ENCODE measurements around the gene RARRES2. TPM values are rescaled to one million over a fixed set of nuclear protein-coding genes. Genes with fewer than 3 reads are reported as not detected.

The RARRES2 gene
- total and polyA plus RNA-seq, 2 of the 13 experiments (the other 11 are each of a cell fraction or from before 2014, with no cell fraction given) = 134 to 172 TPM

DNA sequence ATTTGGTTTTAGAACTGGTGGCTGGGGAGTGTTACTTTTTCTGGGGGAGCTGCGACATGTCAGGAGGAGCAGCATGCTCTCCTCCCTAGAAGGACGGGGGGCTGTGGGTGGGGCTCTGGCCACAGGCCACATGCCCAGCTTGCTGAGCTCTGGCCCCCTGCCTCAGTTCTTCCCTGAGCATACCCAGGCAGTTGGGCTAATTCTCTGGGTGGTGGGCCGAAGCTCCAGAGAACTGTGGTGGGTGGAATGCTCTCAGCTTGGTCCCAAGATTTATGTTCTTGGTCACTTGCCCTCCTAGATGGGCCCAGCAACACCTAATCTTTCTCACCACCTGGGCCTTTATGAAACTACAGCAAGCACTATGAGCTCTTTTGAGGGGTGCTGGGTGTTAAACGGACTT lies 32.6 kb upstream of the RARRES2 start:
- CTCF ChIA-PET (ENCODE audit: low intra/inter-chr PET ratio, low total read pairs) = no interaction called here
- DNase-seq (ENCODE audit: low spot score) (no peak), ATAC-seq (no peak), FAIRE-seq (no peak)
- Histone ChIP-seq H3K79me2 (ENCODE audit: insufficient read depth, low read length) (peaks cover 36% of the 10 kb centered on the region), H3K9ac (ENCODE audit: insufficient read depth, low read depth, low read length) (no peak overlapping the region), H3K4me1 (ENCODE audit: insufficient read depth, low read length) (peaks cover 74% of the 10 kb centered on the region), H3K4me3 (replicated peaks in 1 of 3; ENCODE audit: insufficient read depth in 1 of 3, low read depth in 2 of 3, low read length in 3 of 3) (no peak overlapping the region), H2AFZ (ENCODE audit: low read length) (no peak overlapping the region), H3K36me3 (replicated peaks in 1 of 2; ENCODE audit: control insufficient read depth in 1 of 2, insufficient read depth in 2 of 2, low read length in 2 of 2) (peaks cover 5 to 27% of the 10 kb centered on the region in 2 experiments; a peak in 4 of 5 replicates), H3K9me3 (ENCODE audit: low read length) (no peaks in the 10 kb centered on the region), H3K27ac (ENCODE audit: extremely low read length, insufficient read depth, low read length) (peak overlapping the region; percentile 16), H3K4me2 (ENCODE audit: low read depth, low read length) (no peak overlapping the region), H3K27me3 (ENCODE audit: control insufficient read depth in 1 of 2, insufficient read depth in 2 of 2, low read length in 2 of 2) (no peaks in the 10 kb centered on the region), H4K20me1 (ENCODE audit: insufficient read depth, low read length) (peaks cover 8% of the 10 kb centered on the region; the same call in 1 of the 2 replicates)
- TF ChIP-seq, protein P1, sequence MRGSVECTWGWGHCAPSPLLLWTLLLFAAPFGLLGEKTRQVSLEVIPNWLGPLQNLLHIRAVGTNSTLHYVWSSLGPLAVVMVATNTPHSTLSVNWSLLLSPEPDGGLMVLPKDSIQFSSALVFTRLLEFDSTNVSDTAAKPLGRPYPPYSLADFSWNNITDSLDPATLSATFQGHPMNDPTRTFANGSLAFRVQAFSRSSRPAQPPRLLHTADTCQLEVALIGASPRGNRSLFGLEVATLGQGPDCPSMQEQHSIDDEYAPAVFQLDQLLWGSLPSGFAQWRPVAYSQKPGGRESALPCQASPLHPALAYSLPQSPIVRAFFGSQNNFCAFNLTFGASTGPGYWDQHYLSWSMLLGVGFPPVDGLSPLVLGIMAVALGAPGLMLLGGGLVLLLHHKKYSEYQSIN (CRISPR knock-in tag; IDR thresholded peaks at IDR 0.05; ENCODE audit: borderline replicate concordance) = no peak
- TF ChIP-seq ARNTL (CRISPR knock-in tag; IDR thresholded peaks at IDR 0.05) = no peak
- TF ChIP-seq, protein P2, sequence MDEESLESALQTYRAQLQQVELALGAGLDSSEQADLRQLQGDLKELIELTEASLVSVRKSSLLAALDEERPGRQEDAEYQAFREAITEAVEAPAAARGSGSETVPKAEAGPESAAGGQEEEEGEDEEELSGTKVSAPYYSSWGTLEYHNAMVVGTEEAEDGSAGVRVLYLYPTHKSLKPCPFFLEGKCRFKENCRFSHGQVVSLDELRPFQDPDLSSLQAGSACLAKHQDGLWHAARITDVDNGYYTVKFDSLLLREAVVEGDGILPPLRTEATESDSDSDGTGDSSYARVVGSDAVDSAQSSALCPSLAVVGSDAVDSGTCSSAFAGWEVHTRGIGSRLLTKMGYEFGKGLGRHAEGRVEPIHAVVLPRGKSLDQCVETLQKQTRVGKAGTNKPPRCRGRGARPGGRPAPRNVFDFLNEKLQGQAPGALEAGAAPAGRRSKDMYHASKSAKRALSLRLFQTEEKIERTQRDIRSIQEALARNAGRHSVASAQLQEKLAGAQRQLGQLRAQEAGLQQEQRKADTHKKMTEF (CRISPR knock-in tag; IDR thresholded peaks at IDR 0.05) = no peak
- no peak for TF ChIP-seq HDAC6 (IDR thresholded peaks at IDR 0.05; ENCODE audit: low read depth, low read length)
- no peak for TF ChIP-seq ZMYM2 (CRISPR knock-in tag; IDR thresholded peaks at IDR 0.05)
- TF ChIP-seq NFYC (CRISPR knock-in tag; IDR thresholded peaks at IDR 0.05) = no peak
- TF ChIP-seq ZNF562 (CRISPR knock-in tag; IDR thresholded peaks at IDR 0.05; ENCODE audit: borderline replicate concordance) = no peak
- no peak for TF ChIP-seq PCBP1 (IDR thresholded peaks at IDR 0.05; ENCODE audit: borderline replicate concordance, low read depth, low read length)
- no peak for TF ChIP-seq ZNF292 (CRISPR knock-in tag; IDR thresholded peaks at IDR 0.05; ENCODE audit: borderline replicate concordance, low read depth)
- TF ChIP-seq ZNF235 (CRISPR knock-in tag; IDR thresholded peaks at IDR 0.05; ENCODE audit: borderline replicate concordance) = no peak
- in situ Hi-C loops (cut with HindIII; ENCODE audit: extremely low pct_ligation_motif_present, low pct_unique_long_range_greater_than_20kb) = no loop called here
- no TSS peak for BruUV-seq (replicated peaks)
- 100% methylated on average over 4 of the region's 4 CpGs for WGBS (ENCODE audit: low lambda C conversion rate)
- intact Hi-C loops (cut with micrococcal nuclease; ENCODE audit: unreplicated experiment) = no loop called here
- POLR2A ChIA-PET = interaction anchor here (0.6 to 2.0 kb wide), 6 partner anchors 10 to 43 kb away, joined by 3 to 13 read pairs (median 5); a partner anchor contains a TSS

All from HepG2 (cell line).